Measurements from ENCODE around the gene SLC7A7.
A peak's percentile ranks its signal among the peaks of the same experiment; 100 is the strongest.
"Not testable (repeated sequence)": the region's sequence is repeated elsewhere in the genome, so short reads cannot be mapped to it uniquely, and the experiment has no call there.

SLC7A7 gene

GRCh38 chr14:22843123-22843925 is 28.1 kb upstream of the SLC7A7 start:
- DNase-seq, result no peak

GRCh38 chr14:22842211-22843122 is 27.2 kb upstream of the SLC7A7 start:
- no peak for DNase-seq

GRCh38 chr14:22841769-22842168 is 26.5 kb upstream of the SLC7A7 start:
- no peak for DNase-seq

GRCh38 chr14:22841311-22841710 is 26.1 kb upstream of the SLC7A7 start:
- DNase-seq, result no peak

GRCh38 chr14:22839159-22839779 is 24.0 kb upstream of the SLC7A7 start:
- DNase-seq, result no peak

DNA sequence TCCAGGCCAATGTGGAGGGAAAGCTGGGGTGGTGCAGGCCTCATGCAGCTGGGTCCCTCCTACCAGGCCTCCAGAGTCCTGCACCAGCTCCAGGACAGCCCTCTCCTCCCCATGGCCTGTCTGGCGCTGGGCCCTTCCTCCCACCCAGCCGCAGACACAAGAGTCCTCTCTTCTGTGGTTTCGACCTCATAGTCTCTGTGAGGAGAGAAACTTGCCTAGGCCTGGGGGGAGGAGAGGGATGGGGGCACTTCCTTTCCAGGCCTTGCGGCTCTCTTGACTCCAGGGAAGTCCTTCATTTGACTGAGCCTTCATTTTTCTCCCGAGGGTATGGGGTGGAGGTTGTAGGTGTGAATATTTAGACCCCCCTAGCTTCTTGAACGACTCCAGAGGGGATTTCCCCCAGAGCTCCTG is 23.4 kb upstream of the SLC7A7 start:
- no peak for DNase-seq

DNA sequence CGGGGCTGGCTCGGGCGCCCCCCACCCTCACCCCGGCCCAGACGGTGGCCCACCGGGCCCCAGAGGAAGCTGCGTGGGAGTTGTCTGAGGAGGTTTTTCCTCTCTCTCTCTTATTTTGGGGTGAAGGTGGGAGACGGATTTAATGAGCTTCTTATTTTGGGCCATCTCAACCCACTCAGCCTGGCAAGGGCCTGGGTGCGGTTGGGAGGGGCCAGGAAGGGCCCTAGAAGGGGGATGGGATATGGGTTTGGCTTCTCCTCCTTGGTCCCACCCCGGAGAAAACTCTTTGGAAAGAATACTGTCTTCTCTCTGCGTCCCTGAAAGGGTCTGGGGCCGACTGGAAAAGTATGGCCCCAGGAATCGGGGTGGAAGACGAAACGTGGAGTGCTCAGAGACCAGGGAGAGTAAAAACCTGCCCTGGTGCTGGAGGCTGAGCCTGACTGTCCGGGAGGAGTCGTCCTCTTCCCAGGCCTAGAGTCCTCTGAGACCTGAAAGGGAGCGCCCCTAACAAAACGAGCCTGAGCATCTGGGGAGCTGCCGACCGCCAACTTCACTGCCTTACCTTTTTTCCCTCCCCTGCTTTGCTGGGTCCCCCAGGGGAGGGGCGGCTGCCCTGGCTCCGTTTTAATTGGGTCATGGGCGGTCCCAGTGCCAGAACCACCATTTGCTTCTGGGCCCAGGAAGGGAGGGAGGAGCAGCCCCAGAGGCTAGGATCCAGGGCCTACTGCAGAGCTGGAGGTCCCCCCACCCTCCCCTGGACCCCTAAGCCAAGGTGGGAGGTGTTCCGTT is 22.7 kb upstream of the SLC7A7 start:
- DNase-seq, result no peak

DNA sequence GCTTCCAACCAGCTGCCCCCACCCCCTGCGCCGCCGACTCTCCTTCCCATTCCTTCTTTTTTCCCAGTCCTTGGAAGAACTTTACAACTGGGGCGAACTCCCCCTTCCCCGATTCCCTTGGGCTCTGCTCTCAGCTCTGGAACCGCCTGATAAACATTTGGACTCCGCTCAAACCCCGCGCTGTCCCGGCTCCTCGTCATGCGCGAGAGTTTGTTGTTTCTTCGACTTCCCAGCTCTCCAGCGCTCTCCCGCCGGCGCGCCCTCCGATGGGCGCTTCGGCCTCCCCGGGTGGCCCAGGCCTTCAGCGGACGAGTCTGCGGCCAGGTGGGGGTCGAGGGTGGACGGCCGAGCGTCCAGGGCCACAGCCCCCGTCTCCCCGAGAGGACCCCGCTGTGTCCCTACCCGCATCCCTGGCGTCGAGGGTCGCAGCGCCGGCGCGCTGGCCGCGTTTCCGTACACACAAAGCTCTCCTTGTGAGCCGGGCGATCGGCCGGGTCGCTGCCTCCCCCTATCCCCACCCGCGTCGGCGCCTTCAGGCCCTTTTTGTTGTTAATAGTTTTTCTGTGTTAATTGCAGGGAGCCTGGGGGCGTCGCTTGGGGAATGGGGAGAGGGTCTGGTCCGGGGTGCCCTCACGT is 22.0 kb upstream of the SLC7A7 start:
- peak; percentile 34 for DNase-seq

GRCh38 chr14:22836301-22837113 is 21.3 kb upstream of the SLC7A7 start, which contains the start of gene MMP14:
Gene MMP14, plus strand, starts transcription at chr14:22836585. Its CDS starts 233 bp downstream, at chr14:22836818.
- no peak for DNase-seq

DNA sequence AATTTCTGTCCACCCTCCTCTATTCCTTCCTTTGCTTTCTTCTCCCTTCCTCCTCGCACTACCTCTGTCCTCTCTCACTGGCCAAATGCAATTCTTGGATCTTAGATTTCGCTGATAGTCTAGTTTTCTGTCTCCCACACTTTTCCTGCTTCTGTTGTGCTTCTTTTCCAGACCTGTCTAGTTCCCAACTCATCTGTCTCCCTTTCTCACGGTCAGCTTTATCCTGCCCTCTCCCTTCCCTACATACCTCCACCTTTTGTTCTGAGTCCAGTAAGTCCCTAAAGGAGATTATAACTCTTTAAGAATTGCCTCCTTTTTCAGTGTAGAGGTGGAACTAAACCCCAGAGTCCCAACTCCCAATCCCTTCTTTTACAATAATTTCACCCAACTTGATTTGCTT is 20.3 kb upstream of the SLC7A7 start:
- no peak for DNase-seq

DNA sequence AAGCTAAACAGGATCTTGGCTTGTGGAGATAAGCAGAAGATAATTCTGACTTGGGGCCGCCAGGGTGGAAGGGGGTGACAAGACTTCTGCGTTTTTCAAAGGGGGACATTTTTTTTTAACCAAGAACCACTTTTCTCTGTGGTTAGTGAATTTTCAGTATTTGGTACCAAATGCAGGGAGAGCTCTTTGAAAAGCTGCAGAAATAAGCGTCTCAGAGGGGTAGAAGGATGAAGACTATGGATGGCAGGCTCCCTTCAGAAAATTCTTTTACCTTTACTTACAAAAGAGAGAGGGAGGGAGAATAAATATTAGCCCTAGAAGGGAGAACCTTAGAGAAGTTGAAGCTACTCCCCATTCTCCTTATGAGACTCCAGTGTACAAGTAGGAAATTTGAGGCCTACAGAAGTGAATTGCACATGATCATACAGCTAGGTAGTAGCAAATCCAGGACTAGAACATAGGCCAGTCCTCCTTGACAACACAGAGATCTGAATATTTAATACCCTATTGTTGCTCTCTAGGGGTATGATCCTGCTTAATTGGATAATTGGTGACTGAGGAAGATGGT is 15.3 kb upstream of the SLC7A7 start:
- no peak for DNase-seq

- peak; percentile 95 for DNase-seq
Observed at GRCh38 chr14:22829661-22830442, 14.6 kb upstream of the SLC7A7 start, which contains the start of gene MRPL52. Gene MRPL52, plus strand, starts transcription at chr14:22829887. Its CDS starts 26 bp downstream, at chr14:22829913.

DNA sequence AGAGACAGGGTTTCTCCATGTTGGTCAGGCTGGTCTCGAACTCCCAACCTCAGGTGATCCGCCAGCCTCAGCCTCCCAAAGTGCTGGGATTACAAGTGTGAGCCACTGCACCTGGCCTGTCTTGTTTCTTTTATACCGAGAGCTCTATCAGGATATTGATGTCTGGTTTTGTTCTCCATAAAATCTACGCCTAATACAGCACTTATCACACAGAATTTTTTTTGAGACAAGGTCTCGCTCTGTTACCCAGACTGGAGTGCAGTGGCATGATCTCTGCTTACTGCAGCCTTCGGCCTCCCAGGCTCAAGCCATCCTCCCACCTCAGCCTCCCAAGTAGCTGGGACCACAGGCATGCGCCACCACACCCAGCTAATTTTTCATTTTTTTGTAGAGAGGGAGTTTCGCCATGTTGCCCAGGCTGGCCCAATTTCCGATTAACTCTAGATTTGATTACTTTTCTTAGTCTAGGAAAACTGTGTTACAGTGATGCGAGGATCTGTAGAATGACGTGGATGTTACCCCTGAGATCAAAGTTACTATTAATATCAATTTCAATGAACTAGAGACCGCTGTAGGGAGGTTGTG is 13.9 kb upstream of the SLC7A7 start:
- DNase-seq, result not testable (repeated sequence)

GRCh38 chr14:22824711-22825359 is 9.6 kb upstream of the SLC7A7 start:
- DNase-seq, result peak; percentile 32

- DNase-seq, result peak; percentile 82
Observed at GRCh38 chr14:22822571-22823098, 7.4 kb upstream of the SLC7A7 start.

DNA sequence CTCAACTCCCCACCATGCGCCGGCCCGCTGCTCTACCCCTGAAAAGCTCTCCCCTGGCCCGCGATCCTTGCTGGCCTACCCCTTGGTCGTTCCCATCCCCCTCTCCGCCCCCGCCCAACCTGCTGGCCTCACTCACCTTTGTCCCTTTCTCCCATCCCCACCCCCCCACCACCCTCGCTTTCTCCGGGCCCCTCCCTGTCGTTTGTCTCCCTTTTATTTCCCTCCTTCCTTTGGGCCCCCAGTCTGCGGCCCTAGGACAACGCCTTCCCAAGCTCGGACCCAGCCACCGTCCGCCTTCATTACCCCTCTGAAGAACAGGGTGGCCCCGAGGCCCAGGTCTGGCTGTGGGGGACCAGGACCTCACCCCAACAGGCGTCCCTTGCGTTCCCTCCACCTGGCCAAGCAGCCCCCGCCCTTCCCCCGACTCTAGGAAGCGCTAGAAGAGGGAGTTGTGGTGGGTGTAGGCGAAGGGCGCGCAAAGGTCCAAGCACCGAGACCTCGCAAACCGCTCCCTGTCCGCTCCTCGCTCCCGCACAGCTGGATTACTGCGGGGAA is 6.9 kb upstream of the SLC7A7 start:
- DNase-seq, result no peak

DNA sequence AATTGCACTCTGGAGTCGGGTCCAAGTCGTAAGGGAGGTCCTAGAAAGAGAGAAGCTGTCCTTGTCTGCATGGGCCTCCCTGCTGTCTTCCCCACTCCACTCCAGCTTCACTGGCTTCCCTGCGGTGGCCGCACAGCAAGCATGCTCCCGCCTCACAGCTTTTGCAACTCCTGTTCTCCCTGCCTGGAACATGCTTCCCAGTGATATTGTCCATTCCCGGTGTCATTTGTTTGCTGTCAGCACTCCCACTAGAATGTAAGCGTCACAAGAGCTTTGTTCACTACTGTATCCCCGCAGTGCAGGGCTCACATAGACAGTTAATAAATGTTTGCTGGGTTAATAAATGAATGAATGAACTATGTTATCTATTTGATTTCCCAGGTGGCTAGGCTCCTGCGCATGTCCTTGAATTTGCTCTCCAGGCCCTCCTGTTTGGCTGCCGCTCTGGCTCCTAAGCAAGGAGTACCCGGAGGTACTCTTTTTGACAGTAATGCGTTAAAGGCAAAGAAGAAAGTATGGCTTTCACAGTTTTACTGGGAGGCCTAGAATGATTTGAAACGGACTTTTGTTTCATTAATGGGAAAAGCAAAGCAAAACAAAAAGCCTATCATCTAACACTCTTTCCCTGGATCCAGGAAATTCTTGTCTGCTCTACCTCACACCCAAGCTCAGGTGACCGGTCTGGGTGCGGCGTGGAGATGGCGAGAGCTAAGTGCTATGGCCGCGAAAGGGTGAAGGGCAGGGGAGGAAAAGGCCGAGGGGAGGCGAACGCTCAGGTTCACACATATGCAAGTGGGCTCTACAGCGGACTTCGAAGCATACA is 6.2 kb upstream of the SLC7A7 start:
- DNase-seq, result no peak
